ENCODE measurements around the gene NSRP1. TPM values are rescaled to one million over a fixed set of nuclear protein-coding genes. Genes with fewer than 3 reads are reported as not detected.

The NSRP1 gene
- total RNA-seq, 1 donor from 2014 or later, result 17.4 TPM

DNA sequence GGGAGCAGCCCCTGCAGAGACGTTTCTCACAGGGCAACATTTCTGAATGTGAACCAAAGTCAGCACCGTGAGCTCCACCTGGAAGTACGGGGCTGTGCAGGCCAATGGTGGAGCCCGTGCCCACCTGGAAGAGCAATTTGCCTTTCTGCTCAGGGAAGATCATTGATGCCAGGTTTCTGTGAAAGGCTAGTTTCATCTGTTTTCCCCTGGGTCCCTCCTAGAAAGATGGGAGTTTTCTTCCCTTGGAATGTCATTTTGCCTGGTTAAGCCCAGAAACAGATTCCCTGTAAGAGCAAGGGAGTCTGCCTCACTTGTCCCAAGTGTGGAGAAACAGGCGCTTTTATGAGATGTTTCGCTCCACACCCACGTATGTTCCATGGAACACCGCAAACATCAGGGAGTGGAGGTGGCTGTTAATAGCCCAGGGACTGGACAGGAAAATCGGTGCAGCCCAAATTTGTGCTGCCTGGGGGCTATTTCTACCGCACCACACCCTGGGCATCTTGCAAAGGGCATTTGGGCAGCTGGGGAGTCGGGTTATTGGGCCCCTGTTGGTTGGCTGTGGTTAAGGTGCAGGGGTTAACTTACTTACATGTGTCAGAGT lies 116.3 kb downstream of the NSRP1 start:
- Histone ChIP-seq H3K27me3 (no peaks in the 10 kb centered on the region), H3K27ac (no peak overlapping the region), H3K36me3 (no peaks in the 10 kb centered on the region), H3K4me1 (peaks cover 30% of the 10 kb centered on the region), H3K4me3 (no peak overlapping the region), H3K9me3 (no peaks in the 10 kb centered on the region)
- intact Hi-C loops (cut with DNase I), result no loop called here
- no peak for DNase-seq (ENCODE audit: extremely low spot score in 2 of 2)
- TF ChIP-seq CTCF (IDR thresholded peaks at IDR 0.05), result no peak

DNA sequence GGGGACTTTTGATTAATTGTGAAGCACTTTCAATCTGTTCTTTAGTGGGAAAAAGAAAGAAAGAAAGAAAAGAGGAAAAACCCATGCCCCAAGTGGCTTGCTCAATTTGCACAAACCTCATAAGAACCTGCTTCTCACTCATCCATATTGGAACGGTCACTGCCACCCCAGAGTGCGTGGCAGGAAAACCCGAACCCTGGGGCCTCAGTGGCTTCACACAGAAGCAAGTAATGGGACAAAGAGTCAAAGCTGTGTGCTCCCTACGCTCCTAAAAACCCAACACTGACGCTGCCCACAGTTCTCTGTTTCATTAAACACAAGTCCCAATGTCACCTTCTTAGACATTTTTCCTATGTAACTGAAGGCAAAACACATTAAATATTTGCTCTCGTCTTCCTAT lies 117.7 kb downstream of the NSRP1 start:
- Histone ChIP-seq H3K4me3 (no peak overlapping the region), H3K27ac (no peak overlapping the region), H3K4me1 (peaks cover 30% of the 10 kb centered on the region), H3K36me3 (no peaks in the 10 kb centered on the region), H3K9me3 (no peaks in the 10 kb centered on the region), H3K27me3 (no peaks in the 10 kb centered on the region)
- no peak for DNase-seq (ENCODE audit: extremely low spot score in 2 of 2)
- intact Hi-C loops (cut with DNase I), result no loop called here
- TF ChIP-seq CTCF (IDR thresholded peaks at IDR 0.05) (no peak), POLR2AphosphoS5 (IDR thresholded peaks at IDR 0.05; ENCODE audit: insufficient read depth in 1 of 2, low read depth in 1 of 2) (no peak), POLR2A (IDR thresholded peaks at IDR 0.05) (no peak)

DNA sequence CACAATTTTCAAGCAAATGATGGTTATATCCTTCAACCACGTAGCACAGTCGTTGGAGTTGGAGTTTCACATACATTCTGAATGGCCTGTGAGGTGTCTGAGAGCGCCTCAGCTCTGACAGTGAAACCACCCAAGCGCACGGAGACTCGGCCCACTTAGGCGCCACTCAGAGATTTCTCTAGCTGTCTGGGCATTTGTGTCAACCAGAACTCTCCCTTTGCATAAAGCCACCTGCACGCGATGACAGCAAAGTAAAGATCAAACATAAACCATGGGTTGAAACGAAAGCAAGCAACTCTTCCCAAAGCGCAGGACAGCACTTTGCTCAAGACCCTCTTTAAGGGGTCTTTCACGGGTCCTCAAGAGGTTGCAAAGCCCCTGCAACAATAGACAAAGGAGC lies 118.3 kb downstream of the NSRP1 start:
- Histone ChIP-seq H3K4me3 (peak overlapping the region; percentile 35 to 45), H3K9me3 (no peaks in the 10 kb centered on the region), H3K36me3 (no peaks in the 10 kb centered on the region), H3K27ac (no peak overlapping the region), H3K27me3 (no peaks in the 10 kb centered on the region), H3K4me1 (peaks cover 30% of the 10 kb centered on the region)
- no peak for DNase-seq (ENCODE audit: extremely low spot score in 2 of 2)
- TF ChIP-seq POLR2AphosphoS5 (IDR thresholded peaks at IDR 0.05; ENCODE audit: insufficient read depth in 1 of 2, low read depth in 1 of 2) (no peak), CTCF (IDR thresholded peaks at IDR 0.05) (no peak), POLR2A (IDR thresholded peaks at IDR 0.05) (no peak)
- intact Hi-C loops (cut with DNase I), result no loop called here

DNA sequence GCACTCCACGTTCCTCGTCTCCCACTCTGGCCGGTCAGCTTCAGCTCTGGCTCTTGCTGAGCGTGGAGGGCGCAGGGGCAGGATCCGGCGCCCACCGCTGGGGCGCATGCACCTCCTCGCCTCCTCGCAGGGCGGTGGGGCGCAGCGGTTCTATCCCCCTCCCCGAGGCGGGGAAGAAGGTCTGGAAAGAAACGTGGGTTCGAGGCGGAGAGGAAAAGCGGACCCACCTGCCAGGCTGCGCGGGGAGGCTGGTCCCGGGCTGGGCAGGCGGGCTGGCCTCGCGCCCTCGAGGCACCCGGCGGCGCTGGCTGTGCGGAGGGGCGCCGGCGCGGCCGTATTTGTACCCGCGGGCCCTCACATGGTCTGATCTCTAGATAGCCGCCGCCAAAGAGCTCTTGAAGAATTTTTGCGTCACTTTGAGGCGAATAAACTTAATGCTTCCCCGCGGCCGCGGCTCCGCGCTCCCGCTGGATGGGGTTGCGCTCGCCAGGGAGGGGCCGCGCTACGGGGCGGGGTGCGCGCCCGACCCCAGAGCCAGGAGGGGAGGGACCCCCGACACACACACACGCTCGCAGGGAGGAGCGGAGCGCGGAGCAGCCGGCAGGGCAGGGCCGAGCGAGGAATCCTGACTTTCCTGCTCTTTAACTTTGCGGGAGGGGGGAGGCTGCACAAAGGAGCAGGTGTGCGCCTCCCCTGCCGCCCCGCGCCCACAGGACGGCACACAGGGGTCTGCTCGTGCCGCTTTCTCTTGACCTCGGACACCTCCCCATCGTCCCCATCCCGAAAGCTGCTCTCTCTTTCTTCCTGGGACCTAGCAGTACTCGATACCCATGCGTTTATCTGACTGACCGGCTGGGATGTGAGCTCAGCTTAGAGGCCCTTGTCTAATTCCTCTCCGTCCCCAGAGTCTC lies 119.0 kb downstream of the NSRP1 start, which contains the start of gene SLC6A4:
SLC6A4 (minus strand) TSS at position 312 of the 911 bp plus-strand sequence. CDS start 13,739 bp downstream, outside the sequence.
- intact Hi-C loops (cut with DNase I), result no loop called here
- Histone ChIP-seq H3K4me1 (peaks cover 30% of the 10 kb centered on the region), H3K27me3 (no peaks in the 10 kb centered on the region), H3K9me3 (no peaks in the 10 kb centered on the region), H3K27ac (no peak within 1 kb of the TSS), H3K4me3 (peak within 1 kb of the TSS; percentile 35 to 45), H3K36me3 (no peaks in the 10 kb centered on the region)
- no peak for DNase-seq (ENCODE audit: extremely low spot score in 2 of 2)
- TF ChIP-seq CTCF (IDR thresholded peaks at IDR 0.05) (no peak), POLR2A (IDR thresholded peaks at IDR 0.05) (no peak), POLR2AphosphoS5 (IDR thresholded peaks at IDR 0.05; ENCODE audit: insufficient read depth in 1 of 2, low read depth in 1 of 2) (no peak)

MicroRNAs encoded within 50 kb of the gene (microRNA counts, 767-probe panel; counts per million panel counts)
- 238 to 261 counts per million in 2 donors for microRNA hsa-miR-3184-5p
- 2,863 to 3,492 counts per million in 2 donors for microRNA hsa-miR-423-3p
- 5,251 to 5,464 counts per million in 2 donors for microRNA hsa-miR-423-5p

Small RNAs within 50 kb of the gene (microRNA-seq; reads per million reads assigned to microRNA genes)
- gene MIR423 (ENCODE audit: borderline number of aligned reads, borderline replicate concordance), result not detected

Small RNAs within 50 kb of the gene (small RNA-seq; reads per million reads assigned to genes)
- gene AC104984.5, result not detected

Other genes with a start within 250 kb of the NSRP1 start
- 37.6 TPM for gene SSH2, start 186.6 kb upstream of the NSRP1 start, total RNA-seq
- not detected for gene EFCAB5, start 175.2 kb upstream of the NSRP1 start, total RNA-seq
- gene SLC6A4, start 118.9 kb downstream of the NSRP1 start, total RNA-seq, result 0.98 TPM
- 44.2 TPM for gene BLMH, start 175.1 kb downstream of the NSRP1 start, total RNA-seq
- not detected for gene TMIGD1, start 217.2 kb downstream of the NSRP1 start, total RNA-seq